Adrenal gland (tissue), 12 donors: ENCODE data around the gene PTPRN2. TPM values are rescaled to one million over a fixed set of nuclear protein-coding genes. Genes with fewer than 3 reads are reported as not detected.

Experiments used
- DNase-seq, 7 donors: peaks; one replicate each; pipeline ENCODE4 v3.0.0-alpha.2; 2019 to 2020
- H3K27ac ChIP-seq, 5 donors: fragments of 200-600 bp; sonication (generic) in 4 of 5; 1 replicate in 3 of 5; 2 replicates in 2 of 5; pipeline versions ENCODE4 v1.5.1 to v1.8.0; 2016 to 2020; ENCODE audit warnings: mild to moderate bottlenecking in 1 of 5
- H3K27me3 ChIP-seq: fragments of 200-600 bp; 2 replicates; pipeline ENCODE4 v1.8.0; 2021
- H3K36me3 ChIP-seq, 2 donors: fragments of 200-600 bp; replicated peaks in 1 of 2; 1 replicate in 1 of 2; 2 replicates in 1 of 2; pipeline versions ENCODE4 v1.5.1 to v1.8.0; 2018 to 2022
- H3K4me1 ChIP-seq, 2 donors: fragments of 200-600 bp; replicated peaks in 1 of 2; 1 replicate in 1 of 2; 2 replicates in 1 of 2; pipeline versions ENCODE4 v1.5.1 to v1.8.0; 2018 to 2021
- H3K4me3 ChIP-seq, 4 donors: fragments of 200-600 bp; sonication (generic) in 3 of 4; one replicate each; pipeline ENCODE4 v1.5.1; 2016 to 2018
- H3K9me3 ChIP-seq, 3 donors: fragments of 200-600 bp; sonication (generic) in 1 of 3; replicated peaks in 1 of 3; 1 replicate in 2 of 3; 2 replicates in 1 of 3; pipeline versions ENCODE4 v1.5.1 to v1.8.0; 2016 to 2021
- CTCF ChIP-seq, 6 experiments: fragments of 450-650 bp in 4 of 6; fragments of 200-600 bp in 2 of 6; sonication (generic) in 1 of 6; IDR thresholded peaks; 1 replicate in 5 of 6; 2 replicates in 1 of 6; pipeline versions ENCODE4 v1.5.1 to v1.8.0; 2016 to 2021; ENCODE audit warnings: antibody characterized with exemption in 6 of 6, mild to moderate bottlenecking in 2 of 6, moderate library complexity in 1 of 6
- POLR2A ChIP-seq, 2 donors: fragments of 450-650 bp; IDR thresholded peaks; one replicate each; pipeline ENCODE4 v1.6.1; 2017; ENCODE audit warnings: antibody characterized with exemption in 2 of 2, mild to moderate bottlenecking in 2 of 2, moderate library complexity in 1 of 2
- WGBS, 4 donors: extraction: QIAGEN DNeasy Blood & Tissue Kit in 2 of 4; methylation state at CpG; one replicate each; pipeline versions ENCODE4 v1.1.5 to v1.1.7; 2013 to 2017; 5-methylcytosine and 5-hydroxymethylcytosine counted together
- intact Hi-C, 2 donors: fragments of 100-400 bp; cut with DNase I; formaldehyde crosslinking; loops; one replicate each; pipeline versions ENCODE4 v1.14.1 to v1.15.0; 2022 to 2023
- polyA plus RNA-seq, 3 donors: library from polyadenylated mRNA; stranded (reverse); fragments of 200-250 nt in 2 of 3; fragments of 350-450 nt in 1 of 3; fragmentation: Illumina TruSeq in 1 of 3; extraction: RNeasy Lipid Tissue Mini Kit (QIAGEN cat#74804) in 1 of 3; gene quantifications; one replicate each; pipeline ENCODE4 v1.2.3, GENCODE V29; 2013 to 2014
- total RNA-seq, 9 donors: library from RNA; depleted of rRNA in 4 of 9; stranded (reverse); fragments of >200 nt in 4 of 9; fragments of 120-200 nt in 1 of 9; fragmentation: NEBNext Ultra II Directional in 1 of 9; extraction: Animal tissue kit (Norgen Biotek cat#: 25700) in 1 of 9; gene quantifications; one replicate each; pipeline versions ENCODE4 v1.1.0 to v1.2.4, GENCODE V29; 2013 to 2023
- donor health status: healthy with polysubstance abuse.
- donor health status: Bipolar disorder and iron deficiency.
- donor health status: DM: yes; HTN: yes; CAD: no.
- donor health status: DM: no; HTN: no; CAD: no.
- donor health status: DM: no; HTN: no; CAD: no.
- donor health status: DM: yes; HTN: yes; CAD: no.

PTPRN2 gene
- total and polyA plus RNA-seq, 12 donors = 2.2 to 16.2 (median 3.4) TPM

GRCh38 chr7:158317238-158318205, 270.1 kb downstream of the PTPRN2 start:
- TF ChIP-seq CTCF (IDR thresholded peaks at IDR 0.05) = no peak
- TF ChIP-seq POLR2A (IDR thresholded peaks at IDR 0.05) = no peak
- no peak overlapping the region for H3K4me3 ChIP-seq
- no peaks in the 10 kb centered on the region for H3K9me3 ChIP-seq
- H3K27me3 ChIP-seq = peaks cover 5% of the 10 kb centered on the region
- no peaks in the 10 kb centered on the region for H3K4me1 ChIP-seq
- H3K27ac ChIP-seq = no peak overlapping the region
- intact Hi-C loops = no loop called here
- H3K36me3 ChIP-seq = no peaks in the 10 kb centered on the region
- 25 to 48% (median 28%) methylated on average over 37 to 59 of the region's 59 CpGs for WGBS, 4 donors
- peak in 2 of 7 donors; percentile 6 to 62 for DNase-seq

GRCh38 chr7:158316466-158317031, 271.1 kb downstream of the PTPRN2 start:
- peaks cover 5% of the 10 kb centered on the region for H3K27me3 ChIP-seq
- no peak overlapping the region for H3K27ac ChIP-seq
- intact Hi-C loops = no loop called here
- no peaks in the 10 kb centered on the region for H3K4me1 ChIP-seq
- H3K9me3 ChIP-seq = no peaks in the 10 kb centered on the region
- peak in 1 of 7 donors; percentile 30 for DNase-seq
- no peaks in the 10 kb centered on the region for H3K36me3 ChIP-seq
- 92 to 93% (median 92%) methylated on average over 23 to 35 of the region's 35 CpGs for WGBS, 4 donors
- H3K4me3 ChIP-seq = no peak overlapping the region
- TF ChIP-seq POLR2A (IDR thresholded peaks at IDR 0.05) = no peak
- TF ChIP-seq CTCF (IDR thresholded peaks at IDR 0.05) = no peak

- no peak overlapping the region for H3K4me3 ChIP-seq
- DNase-seq = no peak
- intact Hi-C loops = no loop called here
- peaks cover 5% of the 10 kb centered on the region for H3K27me3 ChIP-seq
- WGBS, 4 donors = 91 to 97% (median 92%) methylated on average over 3 to 11 of the region's 11 CpGs
- no peaks in the 10 kb centered on the region for H3K4me1 ChIP-seq
- no peaks in the 10 kb centered on the region for H3K36me3 ChIP-seq
- H3K9me3 ChIP-seq = no peaks in the 10 kb centered on the region
- no peak for TF ChIP-seq POLR2A (IDR thresholded peaks at IDR 0.05)
- TF ChIP-seq CTCF (IDR thresholded peaks at IDR 0.05) = no peak
- no peak overlapping the region for H3K27ac ChIP-seq
These were observed 271.7 kb downstream of the PTPRN2 start for GRCh38 chr7:158315881-158316280.

- no peaks in the 10 kb centered on the region for H3K36me3 ChIP-seq
- DNase-seq = no peak
- H3K4me1 ChIP-seq = no peaks in the 10 kb centered on the region
- no peak overlapping the region for H3K27ac ChIP-seq
- no peaks in the 10 kb centered on the region for H3K9me3 ChIP-seq
- intact Hi-C loops = no loop called here
- no peak overlapping the region for H3K4me3 ChIP-seq
- TF ChIP-seq POLR2A (IDR thresholded peaks at IDR 0.05) = no peak
- TF ChIP-seq CTCF (IDR thresholded peaks at IDR 0.05) = no peak
- H3K27me3 ChIP-seq = peaks cover 5% of the 10 kb centered on the region
- 83 to 91% (median 84%) methylated on average over 11 of the region's 11 CpGs for WGBS, 4 donors
These were observed 272.3 kb downstream of the PTPRN2 start for GRCh38 chr7:158315326-158315725.
